ENCODE data around the gene ESYT1. TPM values are rescaled to one million over a fixed set of nuclear protein-coding genes. Genes with fewer than 3 reads are reported as not detected.

ESYT1 gene
- total and polyA plus RNA-seq, 10 of the 15 experiments (the other 5 are each of a cell fraction or from before 2014, with no cell fraction given): 47.5 to 120 (median 87.1) TPM

- no peaks in the 10 kb centered on the region for H3K9me3 ChIP-seq (replicated peaks; ENCODE audit: control insufficient read depth, insufficient read depth, low read length)
- in situ Hi-C loops (cut with MboI): loop anchor here (5.0 kb wide), 1 partner anchor 274 kb away; the partner anchor contains the start of gene SPRYD4
- H3K4me2 ChIP-seq (ENCODE audit: control insufficient read depth, insufficient read depth): peak overlapping the region; percentile 64; the same call in 1 of the 2 replicates
- POLR2A ChIA-PET: interaction anchor here (0.5 to 7.7 kb wide), 3 partner anchors 29 to 286 kb away, joined by 3 to 68 read pairs (median 4); partner anchors contain the start of genes RNF41 and ZC3H10
- DNase-seq (ENCODE audit: low read depth, low spot score): peak; percentile 58
- H3K79me2 ChIP-seq (ENCODE audit: control insufficient read depth, insufficient read depth, low read length): peaks cover 11% of the 10 kb centered on the region
- SMC1A ChIA-PET (ENCODE audit: uncharacterized antibody, unreplicated experiment): interaction anchor here (1.0 to 6.2 kb wide), 6 partner anchors 14 to 303 kb away, joined by 3 to 68 read pairs (median 8); partner anchors contain the start of genes ESYT1 and RNF41
- WGBS (ENCODE audit: insufficient coverage, insufficient replicate concordance, low lambda C conversion rate, missing lambda C conversion rate): 0% methylated on average over 1 of the region's 1 CpG
- H3K4me1 ChIP-seq (ENCODE audit: control insufficient read depth, insufficient read depth, low read length): no peaks in the 10 kb centered on the region
- H3K36me3 ChIP-seq (ENCODE audit: control insufficient read depth in 2 of 2, insufficient read depth in 2 of 2, low read length in 1 of 2): no peaks in the 10 kb centered on the region
- peak; percentile 36 for ATAC-seq
- no peak overlapping the region for H3K4me3 ChIP-seq
- peak; percentile 80 for FAIRE-seq
- CTCF ChIA-PET: interaction anchor here (0.7 to 8.9 kb wide), 19 partner anchors 11 to 457 kb away, joined by 3 to 129 read pairs (median 5); partner anchors contain the start of genes ANKRD52, COQ10A, ESYT1 and RNF41
- BruUV-seq (replicated peaks): TSS peak; percentile 67
- no peak overlapping the region for H3K9ac ChIP-seq (ENCODE audit: control insufficient read depth, insufficient read depth, low read length)
- H3K27ac ChIP-seq (ENCODE audit: control insufficient read depth, insufficient read depth): 0 out of 2 replicates have a peak overlapping the region, but pooled peaks have one; percentile 11
- no peaks in the 10 kb centered on the region for H3K27me3 ChIP-seq (replicated peaks in 1 of 2; ENCODE audit: control insufficient read depth in 2 of 2, insufficient read depth in 2 of 2, low read length in 1 of 2)
- intact Hi-C loops (cut with micrococcal nuclease; ENCODE audit: unreplicated experiment): loop anchor here (1.0 to 10.0 kb wide), 6 partner anchors 31 to 402 kb away; partner anchors contain the start of genes CS and NABP2
- RAD21 ChIA-PET (ENCODE audit: unreplicated experiment): interaction anchor here (0.8 to 1.6 kb wide), 3 partner anchors 29 to 271 kb away, joined by 4 to 9 read pairs (median 4); partner anchors contain the start of genes ESYT1 and RNF41
- H2AFZ ChIP-seq (ENCODE audit: control insufficient read depth, low read depth, low read length): peak overlapping the region; percentile 94
- no peaks in the 10 kb centered on the region for H4K20me1 ChIP-seq (ENCODE audit: control insufficient read depth, insufficient read depth)
- TF ChIP-seq RAD21 (IDR thresholded peaks at IDR 0.05; ENCODE audit: insufficient read depth, low read depth, low read length): peak; percentile 96
- no peak for TF ChIP-seq PKNOX1 (IDR thresholded peaks at IDR 0.05)
- TF ChIP-seq MLLT1 (IDR thresholded peaks at IDR 0.05): 0 out of 2 replicates have a peak, but pooled peaks have one; percentile 23
- peak; percentile 10; the same call in 1 of the 2 replicates for TF ChIP-seq ZBTB33 (IDR thresholded peaks at IDR 0.05)
- TF ChIP-seq PAX5 (IDR thresholded peaks at IDR 0.05; ENCODE audit: borderline replicate concordance, low read depth, low read length): no peak
- TF ChIP-seq NBN (IDR thresholded peaks at IDR 0.05): peak; percentile 41; the same call in 1 of the 2 replicates
- TF ChIP-seq WRNIP1 (IDR thresholded peaks at IDR 0.05; ENCODE audit: borderline replicate concordance, low read depth, low read length): no peak
- no peak for TF ChIP-seq NFIC (IDR thresholded peaks at IDR 0.05; ENCODE audit: low read depth, low read length)
- no peak for TF ChIP-seq GATAD2B (conservative IDR thresholded peaks at IDR 0.05; ENCODE audit: low read depth)
- no peak for TF ChIP-seq BHLHE40 (IDR thresholded peaks at IDR 0.05; ENCODE audit: borderline replicate concordance in 1 of 2, low read depth in 2 of 2, low read length in 1 of 2)
- TF ChIP-seq GABPA (IDR thresholded peaks at IDR 0.05; ENCODE audit: low read depth): no peak
- TF ChIP-seq RELB (IDR thresholded peaks at IDR 0.05; ENCODE audit: low read depth): peak; percentile 78
- TF ChIP-seq LARP7 (IDR thresholded peaks at IDR 0.05): no peak
Observed at GRCh38 chr12:56193025-56193578, 65.0 kb downstream of the ESYT1 start.
